VCaP (cell line): ENCODE results near the gene SMARCA4.

ENCODE experiments used
- H3K27ac ChIP-seq: fragments of 450-650 bp; 2 replicates; pipeline ENCODE4 v1.5.1; 2017
- TF ChIP-seq, protein P1 (sequence below): fragments of 450-650 bp; conservative IDR thresholded peaks from 2 replicates; pipeline ENCODE4 v1.5.1; 2017; ENCODE audit warnings: mild to moderate bottlenecking, moderate library complexity

SMARCA4 gene

DNA sequence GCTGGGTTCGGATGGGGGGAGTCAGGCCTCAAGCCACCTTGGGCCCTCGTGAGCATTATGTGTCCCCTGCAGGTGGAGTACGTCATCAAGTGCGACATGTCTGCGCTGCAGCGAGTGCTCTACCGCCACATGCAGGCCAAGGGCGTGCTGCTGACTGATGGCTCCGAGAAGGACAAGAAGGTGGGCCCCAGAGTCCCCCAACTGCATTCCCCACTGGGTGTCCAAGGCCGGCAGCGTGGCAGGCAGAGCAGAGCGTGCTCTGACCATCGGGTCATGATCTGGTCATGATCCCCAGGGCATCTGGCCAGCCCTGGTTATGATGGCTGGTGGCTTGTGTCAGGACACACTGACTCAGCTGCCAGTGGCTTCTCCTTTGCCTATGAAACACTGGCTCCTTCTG lies 63.4 kb downstream of the SMARCA4 start:
- TF ChIP-seq, protein P1, sequence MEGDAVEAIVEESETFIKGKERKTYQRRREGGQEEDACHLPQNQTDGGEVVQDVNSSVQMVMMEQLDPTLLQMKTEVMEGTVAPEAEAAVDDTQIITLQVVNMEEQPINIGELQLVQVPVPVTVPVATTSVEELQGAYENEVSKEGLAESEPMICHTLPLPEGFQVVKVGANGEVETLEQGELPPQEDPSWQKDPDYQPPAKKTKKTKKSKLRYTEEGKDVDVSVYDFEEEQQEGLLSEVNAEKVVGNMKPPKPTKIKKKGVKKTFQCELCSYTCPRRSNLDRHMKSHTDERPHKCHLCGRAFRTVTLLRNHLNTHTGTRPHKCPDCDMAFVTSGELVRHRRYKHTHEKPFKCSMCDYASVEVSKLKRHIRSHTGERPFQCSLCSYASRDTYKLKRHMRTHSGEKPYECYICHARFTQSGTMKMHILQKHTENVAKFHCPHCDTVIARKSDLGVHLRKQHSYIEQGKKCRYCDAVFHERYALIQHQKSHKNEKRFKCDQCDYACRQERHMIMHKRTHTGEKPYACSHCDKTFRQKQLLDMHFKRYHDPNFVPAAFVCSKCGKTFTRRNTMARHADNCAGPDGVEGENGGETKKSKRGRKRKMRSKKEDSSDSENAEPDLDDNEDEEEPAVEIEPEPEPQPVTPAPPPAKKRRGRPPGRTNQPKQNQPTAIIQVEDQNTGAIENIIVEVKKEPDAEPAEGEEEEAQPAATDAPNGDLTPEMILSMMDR, result no peak
- H3K27ac ChIP-seq, result no peak overlapping the region

DNA sequence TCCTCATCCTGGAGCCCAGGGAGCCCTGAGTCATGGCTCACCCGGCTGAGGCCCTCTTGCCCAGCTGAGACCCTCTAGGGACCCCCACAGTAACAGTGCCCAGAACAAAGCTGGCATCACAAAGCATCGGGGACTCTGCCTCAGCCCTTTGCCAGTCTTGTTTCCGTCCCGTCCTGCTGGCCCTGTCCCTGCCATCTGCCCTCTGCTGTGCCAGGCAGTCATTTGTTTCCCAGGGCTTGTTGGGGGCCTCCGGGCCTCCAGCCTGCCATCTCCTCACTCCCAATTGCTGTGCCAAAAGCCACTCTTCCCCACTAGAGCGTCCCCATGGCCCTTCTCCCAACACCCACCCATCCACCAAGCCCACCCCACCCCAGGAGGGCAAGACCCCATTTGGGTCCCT lies 64.2 kb downstream of the SMARCA4 start:
- no peak overlapping the region for H3K27ac ChIP-seq
- TF ChIP-seq, protein P1, result no peak

DNA sequence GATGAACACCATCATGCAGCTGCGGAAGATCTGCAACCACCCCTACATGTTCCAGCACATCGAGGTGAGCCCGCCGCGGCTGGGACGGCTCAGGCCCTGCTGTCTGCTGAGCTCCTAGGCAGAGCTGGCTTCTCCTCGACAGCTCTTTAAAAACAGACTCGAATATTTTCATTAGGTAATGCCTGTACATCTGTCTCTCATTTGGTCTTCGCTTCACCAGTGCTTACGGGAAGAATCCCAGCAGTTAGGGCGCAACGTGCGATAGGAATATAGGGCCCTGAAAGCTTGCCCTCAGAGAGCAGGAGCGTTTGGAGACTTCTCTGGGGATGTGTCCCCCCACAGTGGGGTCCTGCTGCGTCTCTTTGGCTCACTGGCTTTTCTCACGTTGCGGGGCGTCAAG lies 64.6 kb downstream of the SMARCA4 start:
- TF ChIP-seq, protein P1, result no peak
- H3K27ac ChIP-seq, result no peak overlapping the region

DNA sequence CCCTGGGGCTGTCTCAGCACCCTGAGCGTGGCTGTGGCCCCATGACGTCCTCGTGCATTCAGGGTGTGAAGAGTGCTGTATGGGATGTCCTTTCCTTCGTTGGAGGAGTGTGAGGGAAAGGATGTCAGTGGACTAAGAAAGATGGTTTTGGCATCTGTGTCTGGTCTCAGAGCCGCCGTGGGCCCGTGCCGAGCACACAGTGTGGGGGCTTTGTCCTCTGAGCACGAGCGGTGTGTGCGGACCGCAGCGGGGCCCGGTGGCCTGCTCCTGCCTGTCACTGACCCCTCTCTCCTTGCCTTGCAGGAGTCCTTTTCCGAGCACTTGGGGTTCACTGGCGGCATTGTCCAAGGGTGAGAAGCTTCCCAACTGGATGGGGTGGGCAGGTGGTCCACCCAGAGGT lies 65.2 kb downstream of the SMARCA4 start:
- no peak overlapping the region for H3K27ac ChIP-seq
- TF ChIP-seq, protein P1, result no peak

DNA sequence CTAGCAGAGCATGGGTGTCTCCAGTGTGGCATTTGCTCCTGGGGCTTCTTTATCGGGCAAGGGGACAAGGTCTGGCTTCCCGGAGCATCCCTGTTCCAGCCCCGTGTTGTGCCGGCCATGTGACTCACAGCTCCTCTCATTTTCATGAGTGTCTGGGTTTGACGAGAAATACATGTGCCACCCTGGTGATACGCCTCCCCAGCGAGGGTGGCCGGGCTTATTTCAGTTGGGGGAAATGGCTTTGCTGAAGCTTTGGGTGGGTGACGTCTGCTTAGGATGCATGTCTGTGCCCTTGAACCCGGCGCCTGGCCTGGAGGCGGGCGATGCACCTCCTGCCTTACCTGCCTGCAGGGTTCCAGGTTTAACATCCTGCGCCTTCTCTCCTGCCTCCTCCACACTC lies 66.6 kb downstream of the SMARCA4 start:
- no peak overlapping the region for H3K27ac ChIP-seq
- TF ChIP-seq, protein P1, result no peak

DNA sequence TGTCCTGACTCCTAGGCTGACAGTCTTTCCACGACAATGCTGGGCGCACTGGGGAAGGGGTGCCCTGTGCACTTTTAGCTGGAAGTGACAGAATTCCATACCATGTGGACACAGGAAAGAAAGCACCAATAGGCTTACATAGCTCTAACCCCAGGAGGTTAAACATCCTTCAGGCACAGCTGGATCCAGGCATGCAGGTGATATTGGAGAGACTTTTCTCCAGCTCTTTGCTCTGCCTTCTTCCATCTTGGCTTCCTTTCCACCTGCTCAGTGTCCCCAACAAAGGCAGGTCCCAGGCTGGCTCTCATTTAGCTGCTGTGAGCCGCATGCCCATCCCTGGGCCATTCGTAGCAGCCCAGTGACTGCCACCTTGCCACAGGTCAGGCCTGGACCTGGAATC lies 67.3 kb downstream of the SMARCA4 start:
- H3K27ac ChIP-seq, result no peak overlapping the region
- TF ChIP-seq, protein P1, result no peak

DNA sequence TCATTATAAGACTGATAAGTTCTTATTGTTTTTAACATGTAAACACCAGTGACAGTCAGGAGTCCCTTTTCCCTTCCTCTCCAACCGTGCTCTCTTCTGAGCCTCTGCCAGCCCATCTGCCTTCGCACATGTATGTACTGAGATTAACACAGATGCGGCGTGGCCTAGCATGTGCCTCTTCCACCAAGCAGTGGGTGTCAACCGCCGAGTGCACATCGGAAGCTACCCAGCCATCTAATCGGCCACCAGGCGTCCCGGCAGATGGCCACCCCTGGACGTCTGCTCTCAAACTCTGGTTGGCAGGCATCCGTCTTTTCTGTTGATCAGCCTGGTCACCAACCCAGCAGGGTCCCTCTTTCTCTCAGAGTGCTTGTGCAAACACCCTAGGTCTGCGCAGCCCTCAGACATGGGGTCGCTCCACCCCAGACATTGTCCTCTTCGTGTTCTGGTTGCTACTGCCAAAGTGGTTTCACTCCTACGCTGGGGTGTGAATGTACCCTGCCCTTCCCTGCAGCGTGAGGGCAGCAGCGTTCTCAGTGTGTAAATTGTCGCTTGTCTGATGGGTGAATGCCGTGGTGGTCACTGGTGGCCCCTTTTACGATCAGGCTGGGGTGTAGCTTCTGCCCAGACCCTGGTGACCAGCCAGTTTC lies 70.7 kb downstream of the SMARCA4 start:
- no peak overlapping the region for H3K27ac ChIP-seq
- TF ChIP-seq, protein P1, result no peak

DNA sequence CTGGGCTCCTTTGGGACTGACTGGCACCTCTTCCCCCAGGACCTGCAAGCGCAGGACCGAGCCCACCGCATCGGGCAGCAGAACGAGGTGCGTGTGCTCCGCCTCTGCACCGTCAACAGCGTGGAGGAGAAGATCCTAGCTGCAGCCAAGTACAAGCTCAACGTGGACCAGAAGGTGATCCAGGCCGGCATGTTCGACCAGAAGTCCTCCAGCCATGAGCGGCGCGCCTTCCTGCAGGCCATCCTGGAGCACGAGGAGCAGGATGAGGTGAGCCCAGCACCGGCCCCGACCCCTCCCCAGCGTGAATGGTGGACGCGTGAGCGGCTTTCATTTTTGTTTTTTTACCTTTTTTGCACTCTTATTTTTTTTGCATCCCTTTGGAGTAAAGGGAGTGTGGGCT lies 72.4 kb downstream of the SMARCA4 start:
- H3K27ac ChIP-seq, result no peak overlapping the region
- TF ChIP-seq, protein P1, result no peak
